Neutrophil (primary cell): ENCODE results near the gene ELMOD1.

Experiments used
- H3K27ac ChIP-seq: fragments of 200-600 bp; sonication (generic); 2 replicates; pipeline ENCODE4 v1.5.1; 2016; ENCODE audit warnings: mild to moderate bottlenecking, moderate library complexity
- H3K27me3 ChIP-seq: fragments of 200-600 bp; sonication (generic); 2 replicates; pipeline ENCODE4 v1.6.0; 2016; ENCODE audit warnings: mild to moderate bottlenecking
- H3K36me3 ChIP-seq: fragments of 200-600 bp; sonication (generic); 2 replicates; pipeline ENCODE4 v1.5.1; 2017
- H3K4me1 ChIP-seq, 2 experiments: fragments of 200-600 bp in 1 of 2; sonication (generic) in 1 of 2; 1 replicate in 1 of 2; 2 replicates in 1 of 2; pipeline versions ENCODE4 v1.5.1 to v1.6.1; 2013 to 2016; ENCODE audit warnings: low read depth in 1 of 2, low read length in 1 of 2, mild to moderate bottlenecking in 1 of 2, moderate library complexity in 1 of 2; ENCODE audit not compliant: control insufficient read depth in 1 of 2, insufficient read depth in 1 of 2
- H3K4me3 ChIP-seq, 2 experiments: fragments of 200-600 bp in 1 of 2; sonication (generic) in 1 of 2; 1 replicate in 1 of 2; 2 replicates in 1 of 2; pipeline ENCODE4 v1.5.1; 2013 to 2016; ENCODE audit warnings: low read depth in 1 of 2, low read length in 1 of 2, mild to moderate bottlenecking in 1 of 2, moderate library complexity in 1 of 2
- H3K9me3 ChIP-seq: fragments of 200-600 bp; sonication (generic); 2 replicates; pipeline ENCODE4 v1.5.1; 2016
- TF ChIP-seq, protein P1 (sequence below): fragments of 200-600 bp; sonication (generic); IDR thresholded peaks from 2 replicates; pipeline ENCODE4 v1.5.1; 2016; ENCODE audit warnings: antibody characterized with exemption

ELMOD1 gene

DNA sequence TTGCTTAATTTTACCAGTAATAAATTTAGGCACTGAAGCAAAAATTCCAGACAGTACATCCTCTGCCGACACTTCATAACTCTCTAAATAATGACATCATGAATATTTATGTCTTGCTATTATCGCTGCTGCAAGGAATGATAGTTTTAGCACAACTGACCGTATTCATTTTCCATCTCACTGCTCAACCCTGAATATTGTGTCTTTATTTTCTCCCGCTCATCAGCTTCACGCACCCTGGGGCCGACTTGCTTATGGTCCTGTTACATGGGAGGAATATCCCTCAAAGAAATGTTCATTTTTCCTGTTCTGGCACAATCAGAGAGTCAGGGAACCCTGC, 87.7 kb downstream of the ELMOD1 start:
- TF ChIP-seq, protein P1, sequence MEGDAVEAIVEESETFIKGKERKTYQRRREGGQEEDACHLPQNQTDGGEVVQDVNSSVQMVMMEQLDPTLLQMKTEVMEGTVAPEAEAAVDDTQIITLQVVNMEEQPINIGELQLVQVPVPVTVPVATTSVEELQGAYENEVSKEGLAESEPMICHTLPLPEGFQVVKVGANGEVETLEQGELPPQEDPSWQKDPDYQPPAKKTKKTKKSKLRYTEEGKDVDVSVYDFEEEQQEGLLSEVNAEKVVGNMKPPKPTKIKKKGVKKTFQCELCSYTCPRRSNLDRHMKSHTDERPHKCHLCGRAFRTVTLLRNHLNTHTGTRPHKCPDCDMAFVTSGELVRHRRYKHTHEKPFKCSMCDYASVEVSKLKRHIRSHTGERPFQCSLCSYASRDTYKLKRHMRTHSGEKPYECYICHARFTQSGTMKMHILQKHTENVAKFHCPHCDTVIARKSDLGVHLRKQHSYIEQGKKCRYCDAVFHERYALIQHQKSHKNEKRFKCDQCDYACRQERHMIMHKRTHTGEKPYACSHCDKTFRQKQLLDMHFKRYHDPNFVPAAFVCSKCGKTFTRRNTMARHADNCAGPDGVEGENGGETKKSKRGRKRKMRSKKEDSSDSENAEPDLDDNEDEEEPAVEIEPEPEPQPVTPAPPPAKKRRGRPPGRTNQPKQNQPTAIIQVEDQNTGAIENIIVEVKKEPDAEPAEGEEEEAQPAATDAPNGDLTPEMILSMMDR = no peak
- no peaks in the 10 kb centered on the region for H3K27me3 ChIP-seq
- H3K27ac ChIP-seq = no peak overlapping the region
- no peaks in the 10 kb centered on the region for H3K36me3 ChIP-seq
- no peak overlapping the region for H3K4me3 ChIP-seq
- H3K4me1 ChIP-seq = no peaks in the 10 kb centered on the region
- H3K9me3 ChIP-seq = no peaks in the 10 kb centered on the region

DNA sequence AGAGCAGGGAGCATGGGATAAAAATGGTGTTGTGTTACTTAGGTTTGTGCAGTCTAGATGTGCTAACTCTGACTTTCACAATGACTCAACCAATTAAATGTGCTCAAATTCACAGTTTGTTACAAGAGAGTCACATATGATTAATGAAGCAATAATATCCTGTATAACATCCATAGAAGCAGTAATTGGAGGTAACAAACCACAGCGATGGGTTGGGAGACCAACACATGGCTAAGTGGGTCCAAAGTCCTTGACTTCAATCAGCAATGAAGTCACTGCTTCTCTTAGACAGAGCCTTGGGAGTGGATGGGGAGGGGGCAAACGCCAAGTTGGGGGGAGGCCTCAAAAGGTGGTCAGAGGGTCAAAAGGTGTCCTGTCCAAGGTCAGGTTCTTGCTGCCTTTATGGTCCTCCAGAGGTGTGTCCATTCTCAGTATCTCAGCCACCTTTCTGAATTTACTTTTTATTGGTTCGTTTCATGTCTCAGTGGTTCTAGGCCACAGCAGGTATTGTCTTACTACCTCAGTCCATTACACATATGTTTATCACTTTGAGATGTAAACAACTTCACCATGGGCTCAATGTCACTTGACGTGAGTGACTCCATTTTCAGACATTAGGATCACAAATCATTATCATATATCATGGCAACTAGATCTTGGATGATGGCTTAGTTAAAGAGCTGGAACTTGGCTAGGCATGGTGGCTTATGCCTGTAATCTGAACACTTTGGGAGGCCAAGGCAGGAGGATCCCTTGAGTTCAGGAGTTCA, 88.5 kb downstream of the ELMOD1 start:
- TF ChIP-seq, protein P1 = no peak
- Histone ChIP-seq H3K4me1 (no peaks in the 10 kb centered on the region), H3K27me3 (no peaks in the 10 kb centered on the region), H3K36me3 (no peaks in the 10 kb centered on the region), H3K4me3 (no peak overlapping the region), H3K9me3 (no peaks in the 10 kb centered on the region), H3K27ac (no peak overlapping the region)

DNA sequence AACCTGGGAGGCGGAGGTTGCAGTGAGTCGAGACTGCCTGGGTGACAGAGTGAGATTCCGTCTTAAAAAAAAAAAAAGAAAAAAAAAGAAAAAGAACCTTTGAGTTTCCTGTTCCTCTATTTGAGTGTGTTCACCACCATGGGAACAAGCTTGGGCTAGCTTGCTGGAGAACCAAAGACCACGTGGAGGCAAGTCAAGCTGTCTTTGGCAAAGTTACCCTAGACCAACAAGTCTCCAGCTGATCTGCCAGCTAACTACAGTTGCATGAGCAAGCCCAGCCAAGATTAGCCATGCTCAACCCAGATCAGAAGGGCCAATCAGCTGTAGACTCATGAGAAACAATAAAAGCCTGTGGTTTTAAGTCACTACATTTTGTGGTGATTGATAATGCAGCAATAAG, 91.2 kb downstream of the ELMOD1 start:
- TF ChIP-seq, protein P1 = no peak
- no peak overlapping the region for H3K27ac ChIP-seq
- H3K9me3 ChIP-seq = no peaks in the 10 kb centered on the region
- H3K36me3 ChIP-seq = no peaks in the 10 kb centered on the region
- H3K27me3 ChIP-seq = no peaks in the 10 kb centered on the region
- H3K4me1 ChIP-seq = no peaks in the 10 kb centered on the region
- no peak overlapping the region for H3K4me3 ChIP-seq

DNA sequence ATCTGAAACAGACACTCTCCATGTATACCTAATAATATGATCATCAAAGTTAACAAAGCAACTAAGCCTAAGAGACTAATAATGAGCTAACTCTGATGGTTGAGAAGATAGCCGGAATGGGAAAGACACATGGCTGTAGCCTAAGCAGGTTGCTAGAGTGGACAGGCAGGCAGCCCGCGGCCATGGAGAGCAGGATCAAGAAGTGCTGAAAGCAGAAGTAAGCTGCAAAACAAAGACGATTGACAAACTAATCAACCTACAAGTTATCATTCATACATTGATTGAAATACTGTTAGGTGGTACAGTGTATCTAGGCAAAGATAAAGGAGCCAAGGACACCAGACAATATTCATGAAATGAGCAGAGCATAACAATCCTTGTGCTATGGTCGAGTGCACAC, 91.6 kb downstream of the ELMOD1 start:
- no peaks in the 10 kb centered on the region for H3K36me3 ChIP-seq
- H3K27me3 ChIP-seq = no peaks in the 10 kb centered on the region
- no peaks in the 10 kb centered on the region for H3K9me3 ChIP-seq
- no peak overlapping the region for H3K27ac ChIP-seq
- TF ChIP-seq, protein P1 = no peak
- no peaks in the 10 kb centered on the region for H3K4me1 ChIP-seq
- H3K4me3 ChIP-seq = no peak overlapping the region

- no peaks in the 10 kb centered on the region for H3K9me3 ChIP-seq
- H3K27me3 ChIP-seq = no peaks in the 10 kb centered on the region
- H3K4me3 ChIP-seq = no peak overlapping the region
- H3K4me1 ChIP-seq = no peaks in the 10 kb centered on the region
- no peak overlapping the region for H3K27ac ChIP-seq
- no peaks in the 10 kb centered on the region for H3K36me3 ChIP-seq
- TF ChIP-seq, protein P1 = no peak
These were observed 92.1 kb downstream of the ELMOD1 start for GRCh38 chr11:107683061-107683460.
